ENCODE measurements around the gene PFDN4.

Gene PFDN4

GRCh38 chr20:54219751-54220426 is 12.0 kb downstream of the PFDN4 start:
- Histone ChIP-seq H3K9me3 (no peaks in the 10 kb centered on the region), H3K27ac (no peak overlapping the region), H3K36me3 (peaks cover 23% of the 10 kb centered on the region), H3K4me3 (ENCODE audit: low read depth in 1 of 2, low read length in 1 of 2) (no peak overlapping the region), H3K27me3 (no peaks in the 10 kb centered on the region), H3K4me1 (ENCODE audit: control insufficient read depth in 1 of 2, insufficient read depth in 1 of 2, low read depth in 1 of 2, low read length in 1 of 2) (no peaks in the 10 kb centered on the region)
- TF ChIP-seq, protein P1, sequence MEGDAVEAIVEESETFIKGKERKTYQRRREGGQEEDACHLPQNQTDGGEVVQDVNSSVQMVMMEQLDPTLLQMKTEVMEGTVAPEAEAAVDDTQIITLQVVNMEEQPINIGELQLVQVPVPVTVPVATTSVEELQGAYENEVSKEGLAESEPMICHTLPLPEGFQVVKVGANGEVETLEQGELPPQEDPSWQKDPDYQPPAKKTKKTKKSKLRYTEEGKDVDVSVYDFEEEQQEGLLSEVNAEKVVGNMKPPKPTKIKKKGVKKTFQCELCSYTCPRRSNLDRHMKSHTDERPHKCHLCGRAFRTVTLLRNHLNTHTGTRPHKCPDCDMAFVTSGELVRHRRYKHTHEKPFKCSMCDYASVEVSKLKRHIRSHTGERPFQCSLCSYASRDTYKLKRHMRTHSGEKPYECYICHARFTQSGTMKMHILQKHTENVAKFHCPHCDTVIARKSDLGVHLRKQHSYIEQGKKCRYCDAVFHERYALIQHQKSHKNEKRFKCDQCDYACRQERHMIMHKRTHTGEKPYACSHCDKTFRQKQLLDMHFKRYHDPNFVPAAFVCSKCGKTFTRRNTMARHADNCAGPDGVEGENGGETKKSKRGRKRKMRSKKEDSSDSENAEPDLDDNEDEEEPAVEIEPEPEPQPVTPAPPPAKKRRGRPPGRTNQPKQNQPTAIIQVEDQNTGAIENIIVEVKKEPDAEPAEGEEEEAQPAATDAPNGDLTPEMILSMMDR (IDR thresholded peaks at IDR 0.05), result no peak

DNA sequence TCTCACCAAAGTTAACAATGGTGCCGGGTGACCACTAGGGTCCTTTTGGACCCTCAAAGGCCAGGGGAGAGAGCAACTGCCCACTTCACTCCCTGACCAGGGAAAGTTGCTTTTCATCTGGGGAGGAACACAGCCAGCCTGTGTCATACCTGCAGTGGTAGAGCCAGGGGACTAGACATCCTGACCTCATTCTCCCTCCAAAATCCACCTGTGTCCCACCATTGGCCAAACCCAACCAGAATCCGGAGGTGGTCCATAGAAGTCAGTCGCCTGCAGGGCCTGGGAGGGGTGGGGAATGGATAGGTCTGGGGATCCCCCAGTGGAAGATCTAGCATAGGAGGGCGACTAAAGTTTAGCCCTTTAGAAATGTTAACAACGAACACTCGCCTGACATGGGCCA is 12.8 kb downstream of the PFDN4 start:
- TF ChIP-seq, protein P1 (IDR thresholded peaks at IDR 0.05), result no peak
- no peak overlapping the region for H3K4me3 ChIP-seq (ENCODE audit: low read depth in 1 of 2, low read length in 1 of 2)
- H3K4me1 ChIP-seq (ENCODE audit: control insufficient read depth in 1 of 2, insufficient read depth in 1 of 2, low read depth in 1 of 2, low read length in 1 of 2), result no peaks in the 10 kb centered on the region
- H3K36me3 ChIP-seq, result peaks cover 14% of the 10 kb centered on the region
- no peak overlapping the region for H3K27ac ChIP-seq
- H3K27me3 ChIP-seq, result no peaks in the 10 kb centered on the region
- no peaks in the 10 kb centered on the region for H3K9me3 ChIP-seq

GRCh38 chr20:54221353-54221752 is 13.5 kb downstream of the PFDN4 start:
- Histone ChIP-seq H3K27ac (no peak overlapping the region), H3K4me3 (ENCODE audit: low read depth in 1 of 2, low read length in 1 of 2) (no peak overlapping the region), H3K4me1 (ENCODE audit: control insufficient read depth in 1 of 2, insufficient read depth in 1 of 2, low read depth in 1 of 2, low read length in 1 of 2) (no peaks in the 10 kb centered on the region), H3K27me3 (no peaks in the 10 kb centered on the region), H3K36me3 (peaks cover 12% of the 10 kb centered on the region), H3K9me3 (no peaks in the 10 kb centered on the region)
- TF ChIP-seq, protein P1 (IDR thresholded peaks at IDR 0.05), result no peak

- Histone ChIP-seq H3K4me3 (ENCODE audit: low read depth in 1 of 2, low read length in 1 of 2) (no peak overlapping the region), H3K27ac (no peak overlapping the region), H3K36me3 (peaks cover 6% of the 10 kb centered on the region), H3K27me3 (no peaks in the 10 kb centered on the region), H3K4me1 (ENCODE audit: control insufficient read depth in 1 of 2, insufficient read depth in 1 of 2, low read depth in 1 of 2, low read length in 1 of 2) (no peaks in the 10 kb centered on the region), H3K9me3 (no peaks in the 10 kb centered on the region)
- TF ChIP-seq, protein P1 (IDR thresholded peaks at IDR 0.05), result no peak
Measured at GRCh38 chr20:54221996-54222890, 14.4 kb downstream of the PFDN4 start.

GRCh38 chr20:54223285-54223684 is 15.4 kb downstream of the PFDN4 start:
- H3K27ac ChIP-seq, result no peak overlapping the region
- H3K4me1 ChIP-seq (ENCODE audit: control insufficient read depth in 1 of 2, insufficient read depth in 1 of 2, low read depth in 1 of 2, low read length in 1 of 2), result no peaks in the 10 kb centered on the region
- TF ChIP-seq, protein P1 (IDR thresholded peaks at IDR 0.05), result no peak
- H3K36me3 ChIP-seq, result no peaks in the 10 kb centered on the region
- H3K9me3 ChIP-seq, result no peaks in the 10 kb centered on the region
- H3K4me3 ChIP-seq (ENCODE audit: low read depth in 1 of 2, low read length in 1 of 2), result no peak overlapping the region
- no peaks in the 10 kb centered on the region for H3K27me3 ChIP-seq

All from neutrophil (primary cell).